NCI-H146 (cell line): ENCODE results near the gene ANK3.
"Not testable (repeated sequence)": the region's sequence is repeated elsewhere in the genome, so short reads cannot be mapped to it uniquely, and the experiment has no call there.

Source experiments
- DNase-seq: peaks from one replicate; lab custom pipeline; 2025; lab: John Stamatoyannopoulos, UW

ANK3 gene

GRCh38 chr10:60305380-60305892, 84.2 kb downstream of the ANK3 start:
- DNase-seq: no peak

GRCh38 chr10:60304829-60305379, 84.8 kb downstream of the ANK3 start:
- DNase-seq: no peak

GRCh38 chr10:60303778-60304177, 85.9 kb downstream of the ANK3 start:
- DNase-seq: no peak

- DNase-seq: no peak
These were observed 89.5 kb downstream of the ANK3 start for GRCh38 chr10:60299961-60300883.

- no peak for DNase-seq
These were observed 90.3 kb downstream of the ANK3 start for GRCh38 chr10:60299390-60299778.

GRCh38 chr10:60298408-60299389, 91.0 kb downstream of the ANK3 start:
- DNase-seq: no peak

GRCh38 chr10:60296073-60296472, 93.6 kb downstream of the ANK3 start:
- no peak for DNase-seq

GRCh38 chr10:60295028-60295937, 94.4 kb downstream of the ANK3 start:
- DNase-seq: no peak

GRCh38 chr10:60293581-60294175, 96.0 kb downstream of the ANK3 start:
- DNase-seq: no peak

GRCh38 chr10:60292998-60293397, 96.7 kb downstream of the ANK3 start:
- DNase-seq: no peak

- not testable (repeated sequence) for DNase-seq
These were observed 97.1 kb downstream of the ANK3 start for GRCh38 chr10:60292536-60292935.

GRCh38 chr10:60291344-60291930, 98.2 kb downstream of the ANK3 start:
- no peak for DNase-seq

GRCh38 chr10:60290558-60290957, 99.1 kb downstream of the ANK3 start:
- peak; percentile 19 for DNase-seq

- DNase-seq: no peak
These were observed 99.9 kb downstream of the ANK3 start for GRCh38 chr10:60289800-60290199.

- no peak for DNase-seq
These were observed 101.4 kb downstream of the ANK3 start for GRCh38 chr10:60288256-60288655.

- DNase-seq: no peak
These were observed 103.1 kb downstream of the ANK3 start for GRCh38 chr10:60286559-60286958.

GRCh38 chr10:60283397-60283796, 106.3 kb downstream of the ANK3 start:
- DNase-seq: no peak

- DNase-seq: peak; percentile 57
These were observed 106.8 kb downstream of the ANK3 start for GRCh38 chr10:60282771-60283353.

GRCh38 chr10:60281792-60282353, 107.8 kb downstream of the ANK3 start:
- DNase-seq: no peak
